ENCODE data around the gene ANKRD13C.
A peak's percentile ranks its signal among the peaks of the same experiment; 100 is the strongest.
"Not testable (repeated sequence)": the region's sequence is repeated elsewhere in the genome, so short reads cannot be mapped to it uniquely, and the experiment has no call there.

ANKRD13C gene

DNA sequence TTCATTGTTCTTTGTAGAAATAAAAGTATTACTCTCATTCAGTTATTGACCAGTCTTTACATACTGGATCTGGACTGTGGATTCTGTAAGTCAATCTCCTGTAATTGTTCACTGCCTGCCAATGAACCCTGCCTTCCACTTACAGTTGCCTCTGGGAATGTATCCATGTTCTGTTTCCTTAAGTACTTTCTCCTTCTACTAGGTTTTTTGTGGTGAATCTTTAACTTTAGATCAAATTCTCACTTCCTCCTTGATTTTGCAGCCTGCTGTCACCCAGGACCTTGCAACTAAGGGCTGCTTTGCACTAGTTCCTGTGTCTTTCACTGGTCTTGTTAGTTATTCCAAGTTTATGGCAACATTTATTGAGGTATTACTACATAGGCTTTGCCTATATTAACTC lies 28.2 kb upstream of the ANKRD13C start:
- H3K4me3 ChIP-seq (ENCODE audit: low read length), result no peak overlapping the region
- no peaks in the 10 kb centered on the region for H3K79me2 ChIP-seq (ENCODE audit: low read length)
- H3K36me3 ChIP-seq (replicated peaks; ENCODE audit: low read depth, low read length), result no peaks in the 10 kb centered on the region
- H3K27ac ChIP-seq (ENCODE audit: low read length), result no peak overlapping the region
- no peaks in the 10 kb centered on the region for H4K20me1 ChIP-seq (ENCODE audit: insufficient read depth, low read length)
- H3K4me2 ChIP-seq (ENCODE audit: low read length), result peak overlapping the region; percentile 45
- H2AFZ ChIP-seq (ENCODE audit: low read depth, low read length), result no peak overlapping the region
- no peaks in the 10 kb centered on the region for H3K27me3 ChIP-seq (ENCODE audit: low read depth, low read length)
- peaks cover 18% of the 10 kb centered on the region for H3K4me1 ChIP-seq (ENCODE audit: low read length)
- H3K9ac ChIP-seq (ENCODE audit: low read length), result no peak overlapping the region
- no peaks in the 10 kb centered on the region for H3K9me3 ChIP-seq (ENCODE audit: insufficient read depth, low read length)
- TF ChIP-seq, protein P1, sequence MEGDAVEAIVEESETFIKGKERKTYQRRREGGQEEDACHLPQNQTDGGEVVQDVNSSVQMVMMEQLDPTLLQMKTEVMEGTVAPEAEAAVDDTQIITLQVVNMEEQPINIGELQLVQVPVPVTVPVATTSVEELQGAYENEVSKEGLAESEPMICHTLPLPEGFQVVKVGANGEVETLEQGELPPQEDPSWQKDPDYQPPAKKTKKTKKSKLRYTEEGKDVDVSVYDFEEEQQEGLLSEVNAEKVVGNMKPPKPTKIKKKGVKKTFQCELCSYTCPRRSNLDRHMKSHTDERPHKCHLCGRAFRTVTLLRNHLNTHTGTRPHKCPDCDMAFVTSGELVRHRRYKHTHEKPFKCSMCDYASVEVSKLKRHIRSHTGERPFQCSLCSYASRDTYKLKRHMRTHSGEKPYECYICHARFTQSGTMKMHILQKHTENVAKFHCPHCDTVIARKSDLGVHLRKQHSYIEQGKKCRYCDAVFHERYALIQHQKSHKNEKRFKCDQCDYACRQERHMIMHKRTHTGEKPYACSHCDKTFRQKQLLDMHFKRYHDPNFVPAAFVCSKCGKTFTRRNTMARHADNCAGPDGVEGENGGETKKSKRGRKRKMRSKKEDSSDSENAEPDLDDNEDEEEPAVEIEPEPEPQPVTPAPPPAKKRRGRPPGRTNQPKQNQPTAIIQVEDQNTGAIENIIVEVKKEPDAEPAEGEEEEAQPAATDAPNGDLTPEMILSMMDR (IDR thresholded peaks at IDR 0.05; ENCODE audit: low read depth, low read length), result no peak
- no peak for TF ChIP-seq EZH2phosphoT487 (IDR thresholded peaks at IDR 0.05; ENCODE audit: low read depth)

DNA sequence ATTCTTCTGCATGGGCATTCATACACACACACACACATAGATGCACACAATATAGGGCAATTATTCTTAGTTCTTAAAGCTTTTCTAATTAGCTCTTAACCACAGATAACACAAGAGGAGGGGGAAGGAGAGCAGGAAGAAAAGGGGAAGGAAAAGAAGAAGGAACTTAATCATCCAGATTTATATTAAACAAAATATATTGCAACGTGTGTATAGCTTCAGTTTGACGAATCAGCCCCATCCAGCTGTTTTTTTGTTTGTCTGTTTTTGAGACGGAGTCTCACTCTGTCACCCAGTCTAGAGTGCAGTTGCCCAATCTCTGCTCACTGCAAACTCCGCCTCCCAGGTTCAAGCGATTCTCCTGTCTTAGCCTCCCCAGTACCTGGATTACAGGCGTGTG lies 21.7 kb upstream of the ANKRD13C start:
- TF ChIP-seq EZH2phosphoT487 (IDR thresholded peaks at IDR 0.05; ENCODE audit: low read depth), result no peak
- TF ChIP-seq, protein P1 (IDR thresholded peaks at IDR 0.05; ENCODE audit: low read depth, low read length), result no peak
- Histone ChIP-seq H3K9ac (ENCODE audit: low read length) (no peak overlapping the region), H4K20me1 (ENCODE audit: insufficient read depth, low read length) (no peaks in the 10 kb centered on the region)

DNA sequence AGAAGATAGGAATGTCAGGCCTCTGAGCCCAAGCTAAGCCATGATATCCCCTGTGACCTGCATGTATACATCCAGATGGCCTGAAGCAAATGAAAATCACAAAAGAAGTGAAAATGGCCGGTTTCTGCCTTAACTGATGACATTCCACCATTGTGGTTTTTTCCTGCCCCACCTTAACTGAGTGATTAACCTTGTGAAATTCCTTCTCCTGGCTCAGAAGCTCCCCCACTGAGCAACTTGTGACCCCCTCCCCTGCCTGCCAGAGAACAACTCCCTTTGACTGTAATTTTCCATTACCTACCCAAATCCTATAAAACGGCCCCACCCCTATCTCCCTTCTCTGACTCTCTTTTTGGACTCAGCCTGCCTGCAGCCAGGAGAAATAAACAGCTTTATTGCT lies 19.1 kb upstream of the ANKRD13C start:
- not testable (repeated sequence) for H3K9me3 ChIP-seq (ENCODE audit: insufficient read depth, low read length); H3K36me3 ChIP-seq (replicated peaks; ENCODE audit: low read depth, low read length); H4K20me1 ChIP-seq (ENCODE audit: insufficient read depth, low read length); H3K27me3 ChIP-seq (ENCODE audit: low read depth, low read length); H3K4me3 ChIP-seq (ENCODE audit: low read length); H3K9ac ChIP-seq (ENCODE audit: low read length); H3K4me1 ChIP-seq (ENCODE audit: low read length); H3K79me2 ChIP-seq (ENCODE audit: low read length); H2AFZ ChIP-seq (ENCODE audit: low read depth, low read length); H3K27ac ChIP-seq (ENCODE audit: low read length); H3K4me2 ChIP-seq (ENCODE audit: low read length)

More for the DNA sequence above, 21.7 kb upstream of the ANKRD13C start:
- Histone ChIP-seq H3K4me2 (ENCODE audit: low read length) (no peak overlapping the region), H3K79me2 (ENCODE audit: low read length) (no peaks in the 10 kb centered on the region), H2AFZ (ENCODE audit: low read depth, low read length) (no peak overlapping the region), H3K27ac (ENCODE audit: low read length) (no peak overlapping the region), H3K4me3 (ENCODE audit: low read length) (no peak overlapping the region), H3K27me3 (ENCODE audit: low read depth, low read length) (no peaks in the 10 kb centered on the region), H3K4me1 (ENCODE audit: low read length) (peaks cover under 1% of the 10 kb centered on the region; the same call in 1 of the 2 replicates), H3K9me3 (ENCODE audit: insufficient read depth, low read length) (no peaks in the 10 kb centered on the region), H3K36me3 (replicated peaks; ENCODE audit: low read depth, low read length) (no peaks in the 10 kb centered on the region)

- Histone ChIP-seq H3K4me1 (ENCODE audit: low read length) (no peaks in the 10 kb centered on the region), H4K20me1 (ENCODE audit: insufficient read depth, low read length) (no peaks in the 10 kb centered on the region), H2AFZ (ENCODE audit: low read depth, low read length) (no peak overlapping the region), H3K9ac (ENCODE audit: low read length) (no peak overlapping the region), H3K79me2 (ENCODE audit: low read length) (no peaks in the 10 kb centered on the region), H3K27ac (ENCODE audit: low read length) (no peak overlapping the region), H3K36me3 (replicated peaks; ENCODE audit: low read depth, low read length) (no peaks in the 10 kb centered on the region), H3K4me2 (ENCODE audit: low read length) (no peak overlapping the region), H3K4me3 (ENCODE audit: low read length) (no peak overlapping the region), H3K9me3 (ENCODE audit: insufficient read depth, low read length) (no peaks in the 10 kb centered on the region), H3K27me3 (ENCODE audit: low read depth, low read length) (no peaks in the 10 kb centered on the region)
- TF ChIP-seq EZH2phosphoT487 (IDR thresholded peaks at IDR 0.05; ENCODE audit: low read depth), result no peak
- TF ChIP-seq, protein P1 (IDR thresholded peaks at IDR 0.05; ENCODE audit: low read depth, low read length), result no peak
These were observed 17.9 kb upstream of the ANKRD13C start for GRCh38 chr1:70372426-70372825.

GRCh38 chr1:70371586-70371985 lies 17.1 kb upstream of the ANKRD13C start:
- not testable (repeated sequence) for H2AFZ ChIP-seq (ENCODE audit: low read depth, low read length); H4K20me1 ChIP-seq (ENCODE audit: insufficient read depth, low read length); H3K36me3 ChIP-seq (replicated peaks; ENCODE audit: low read depth, low read length); H3K9ac ChIP-seq (ENCODE audit: low read length); H3K4me3 ChIP-seq (ENCODE audit: low read length); H3K9me3 ChIP-seq (ENCODE audit: insufficient read depth, low read length); H3K79me2 ChIP-seq (ENCODE audit: low read length); H3K4me1 ChIP-seq (ENCODE audit: low read length); H3K4me2 ChIP-seq (ENCODE audit: low read length); H3K27me3 ChIP-seq (ENCODE audit: low read depth, low read length); H3K27ac ChIP-seq (ENCODE audit: low read length)

DNA sequence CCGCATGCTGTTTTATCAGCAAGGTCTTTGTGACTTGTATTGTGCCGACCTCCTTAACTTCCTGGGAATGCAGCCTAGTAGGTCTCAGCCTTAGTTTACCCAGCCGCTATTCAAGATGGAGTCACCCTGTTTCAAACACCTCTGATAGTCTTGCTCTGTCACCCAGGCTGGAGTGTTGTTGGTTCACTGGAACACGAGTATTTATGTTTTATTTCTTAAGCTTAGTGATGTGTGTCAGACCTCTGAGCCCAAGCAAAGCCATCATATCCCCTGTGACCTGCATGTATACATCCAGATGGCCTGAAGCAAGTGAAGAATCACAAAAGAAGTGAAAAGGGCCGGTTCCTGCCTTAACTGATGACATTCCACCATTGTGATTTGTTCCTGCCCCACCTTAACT lies 12.9 kb upstream of the ANKRD13C start:
- not testable (repeated sequence) for H2AFZ ChIP-seq (ENCODE audit: low read depth, low read length); H3K36me3 ChIP-seq (replicated peaks; ENCODE audit: low read depth, low read length); H3K4me2 ChIP-seq (ENCODE audit: low read length); H3K79me2 ChIP-seq (ENCODE audit: low read length); H3K4me3 ChIP-seq (ENCODE audit: low read length); H3K9me3 ChIP-seq (ENCODE audit: insufficient read depth, low read length); H4K20me1 ChIP-seq (ENCODE audit: insufficient read depth, low read length); H3K4me1 ChIP-seq (ENCODE audit: low read length); H3K9ac ChIP-seq (ENCODE audit: low read length); H3K27me3 ChIP-seq (ENCODE audit: low read depth, low read length); H3K27ac ChIP-seq (ENCODE audit: low read length)

GRCh38 chr1:70366997-70367396 lies 12.5 kb upstream of the ANKRD13C start:
- H3K36me3 ChIP-seq (replicated peaks; ENCODE audit: low read depth, low read length); H2AFZ ChIP-seq (ENCODE audit: low read depth, low read length); H3K27ac ChIP-seq (ENCODE audit: low read length); H3K4me3 ChIP-seq (ENCODE audit: low read length); H3K79me2 ChIP-seq (ENCODE audit: low read length); H3K4me2 ChIP-seq (ENCODE audit: low read length); H4K20me1 ChIP-seq (ENCODE audit: insufficient read depth, low read length); H3K9ac ChIP-seq (ENCODE audit: low read length); H3K9me3 ChIP-seq (ENCODE audit: insufficient read depth, low read length); H3K27me3 ChIP-seq (ENCODE audit: low read depth, low read length); H3K4me1 ChIP-seq (ENCODE audit: low read length): not testable (repeated sequence)
